ENCODE results near the gene CYP4V2. TPM values are rescaled to one million over a fixed set of nuclear protein-coding genes. Genes with fewer than 3 reads are reported as not detected.
"Not testable (repeated sequence)": the region's sequence is repeated elsewhere in the genome, so short reads cannot be mapped to it uniquely, and the experiment has no call there.

Gene CYP4V2
- total RNA-seq, 1 donor from 2014 or later = 13.3 TPM

GRCh38 chr4:186240848-186241491, 49.6 kb downstream of the CYP4V2 start:
- Mint-ChIP-seq H3K27me3 (ENCODE audit: low read depth) (no peaks in the 10 kb centered on the region), H3K4me3 (ENCODE audit: unreplicated experiment) (no peak overlapping the region), H3K9me3 (ENCODE audit: low read depth) (peaks cover 4% of the 10 kb centered on the region), H3K36me3 (ENCODE audit: low read depth) (peaks cover 5% of the 10 kb centered on the region), H3K27ac (ENCODE audit: unreplicated experiment) (no peak overlapping the region), H3K4me1 (ENCODE audit: low read depth) (no peaks in the 10 kb centered on the region)
- DNase-seq (ENCODE audit: low spot score) = no peak
- no peak for TF ChIP-seq CTCF (IDR thresholded peaks at IDR 0.05)

DNA sequence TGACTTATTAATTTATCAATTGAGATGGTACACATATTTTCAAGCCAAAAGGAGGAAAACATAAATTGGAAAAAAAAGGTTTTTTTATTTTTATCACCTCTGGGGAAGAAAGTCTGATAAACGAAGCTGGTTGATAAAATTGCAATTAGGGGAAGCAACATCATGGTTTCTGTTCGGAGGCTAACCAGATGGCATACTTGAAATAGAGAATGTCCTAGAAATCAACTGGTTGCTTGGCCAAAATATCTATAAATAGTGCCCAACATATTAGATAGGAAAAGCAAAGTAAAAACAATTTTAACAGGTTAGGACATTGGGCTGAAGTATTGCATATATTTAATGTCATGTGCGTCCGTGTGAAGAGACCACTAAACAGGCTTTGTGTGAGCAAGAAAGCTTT, 50.2 kb downstream of the CYP4V2 start:
- H3K9me3 Mint-ChIP-seq (ENCODE audit: low read depth) = peaks cover 10% of the 10 kb centered on the region
- no peaks in the 10 kb centered on the region for H3K27me3 Mint-ChIP-seq (ENCODE audit: low read depth)
- H3K4me1 Mint-ChIP-seq (ENCODE audit: low read depth) = no peaks in the 10 kb centered on the region
- H3K36me3 Mint-ChIP-seq (ENCODE audit: low read depth) = peaks cover 8% of the 10 kb centered on the region
- TF ChIP-seq CTCF (IDR thresholded peaks at IDR 0.05) = no peak
- H3K4me3 Mint-ChIP-seq (ENCODE audit: unreplicated experiment) = no peak overlapping the region
- no peak for DNase-seq (ENCODE audit: low spot score)
- H3K27ac Mint-ChIP-seq (ENCODE audit: unreplicated experiment) = no peak overlapping the region

DNA sequence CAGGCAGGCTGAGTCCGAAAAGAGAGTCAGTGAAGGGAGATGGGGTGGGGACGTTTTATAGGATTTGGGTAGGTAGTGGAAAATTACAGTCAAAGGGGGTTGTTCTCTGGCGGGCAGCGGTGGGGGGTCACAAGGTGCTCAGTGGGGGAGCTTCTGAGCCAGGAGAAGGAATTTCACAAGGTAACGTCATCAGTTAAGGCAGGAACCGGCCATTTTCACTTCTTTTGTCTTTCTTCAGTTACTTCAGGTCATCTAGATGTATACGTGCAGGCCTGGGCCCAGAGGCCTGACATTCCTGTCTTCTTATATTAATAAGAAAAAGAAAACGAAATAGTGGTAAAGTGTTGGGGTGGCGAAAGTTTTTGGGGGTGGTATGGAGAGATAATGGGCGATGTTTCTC, 50.7 kb downstream of the CYP4V2 start:
- not testable (repeated sequence) for H3K27me3 Mint-ChIP-seq (ENCODE audit: low read depth); H3K4me3 Mint-ChIP-seq (ENCODE audit: unreplicated experiment); H3K27ac Mint-ChIP-seq (ENCODE audit: unreplicated experiment); H3K36me3 Mint-ChIP-seq (ENCODE audit: low read depth); DNase-seq (ENCODE audit: low spot score); H3K4me1 Mint-ChIP-seq (ENCODE audit: low read depth)
- peaks cover 13% of the 10 kb centered on the region for H3K9me3 Mint-ChIP-seq (ENCODE audit: low read depth)

DNA sequence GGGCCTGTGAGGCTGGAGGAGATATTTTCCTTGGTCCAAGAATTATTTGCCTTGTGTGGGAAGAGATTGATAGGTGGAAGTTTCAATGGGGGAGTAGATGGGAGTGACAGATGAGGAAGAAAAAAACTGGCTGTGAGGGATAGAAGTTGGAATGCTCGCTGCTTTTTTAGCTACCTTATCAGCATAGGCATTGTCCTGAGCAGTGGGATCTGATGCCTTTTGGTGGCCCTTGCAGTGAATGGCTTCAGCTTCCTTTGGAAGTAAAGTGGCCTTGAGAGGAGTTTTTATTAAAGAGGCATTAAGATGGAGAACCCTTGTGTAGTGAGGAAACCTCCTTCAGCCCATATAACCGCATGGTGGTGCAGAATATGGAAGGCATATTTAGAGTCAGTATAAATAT, 52.0 kb downstream of the CYP4V2 start:
- no peaks in the 10 kb centered on the region for H3K27me3 Mint-ChIP-seq (ENCODE audit: low read depth)
- no peak overlapping the region for H3K27ac Mint-ChIP-seq (ENCODE audit: unreplicated experiment)
- DNase-seq (ENCODE audit: low spot score) = no peak
- H3K9me3 Mint-ChIP-seq (ENCODE audit: low read depth) = peaks cover 13% of the 10 kb centered on the region
- peaks cover 7% of the 10 kb centered on the region for H3K36me3 Mint-ChIP-seq (ENCODE audit: low read depth)
- no peak for TF ChIP-seq CTCF (IDR thresholded peaks at IDR 0.05)
- no peak overlapping the region for H3K4me3 Mint-ChIP-seq (ENCODE audit: unreplicated experiment)
- no peaks in the 10 kb centered on the region for H3K4me1 Mint-ChIP-seq (ENCODE audit: low read depth)

DNA sequence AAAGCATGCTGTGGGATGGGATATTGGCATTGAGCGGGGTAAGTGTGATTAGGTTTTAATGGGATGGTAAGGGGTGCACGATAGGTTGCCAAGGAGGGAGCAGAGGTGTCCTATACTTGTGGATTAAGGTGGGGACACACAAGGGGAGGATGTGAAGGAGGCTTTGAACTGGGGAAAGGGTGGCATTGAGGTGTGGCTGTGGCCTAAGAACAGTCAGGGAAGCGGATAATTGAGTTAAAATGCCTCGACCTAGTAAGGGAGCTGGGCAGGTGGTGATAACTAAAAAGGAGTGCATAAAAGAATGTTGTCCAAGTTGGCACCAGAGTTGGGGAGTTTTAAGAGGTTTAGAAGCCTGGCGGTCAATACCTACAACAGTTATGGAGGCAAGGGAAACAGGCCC, 53.5 kb downstream of the CYP4V2 start:
- peaks cover 10% of the 10 kb centered on the region for H3K9me3 Mint-ChIP-seq (ENCODE audit: low read depth)
- TF ChIP-seq CTCF (IDR thresholded peaks at IDR 0.05) = no peak
- no peak for DNase-seq (ENCODE audit: low spot score)
- H3K27me3 Mint-ChIP-seq (ENCODE audit: low read depth) = no peaks in the 10 kb centered on the region
- no peaks in the 10 kb centered on the region for H3K4me1 Mint-ChIP-seq (ENCODE audit: low read depth)
- H3K4me3 Mint-ChIP-seq (ENCODE audit: unreplicated experiment) = no peak overlapping the region
- no peak overlapping the region for H3K27ac Mint-ChIP-seq (ENCODE audit: unreplicated experiment)
- H3K36me3 Mint-ChIP-seq (ENCODE audit: low read depth) = peaks cover 6% of the 10 kb centered on the region

DNA sequence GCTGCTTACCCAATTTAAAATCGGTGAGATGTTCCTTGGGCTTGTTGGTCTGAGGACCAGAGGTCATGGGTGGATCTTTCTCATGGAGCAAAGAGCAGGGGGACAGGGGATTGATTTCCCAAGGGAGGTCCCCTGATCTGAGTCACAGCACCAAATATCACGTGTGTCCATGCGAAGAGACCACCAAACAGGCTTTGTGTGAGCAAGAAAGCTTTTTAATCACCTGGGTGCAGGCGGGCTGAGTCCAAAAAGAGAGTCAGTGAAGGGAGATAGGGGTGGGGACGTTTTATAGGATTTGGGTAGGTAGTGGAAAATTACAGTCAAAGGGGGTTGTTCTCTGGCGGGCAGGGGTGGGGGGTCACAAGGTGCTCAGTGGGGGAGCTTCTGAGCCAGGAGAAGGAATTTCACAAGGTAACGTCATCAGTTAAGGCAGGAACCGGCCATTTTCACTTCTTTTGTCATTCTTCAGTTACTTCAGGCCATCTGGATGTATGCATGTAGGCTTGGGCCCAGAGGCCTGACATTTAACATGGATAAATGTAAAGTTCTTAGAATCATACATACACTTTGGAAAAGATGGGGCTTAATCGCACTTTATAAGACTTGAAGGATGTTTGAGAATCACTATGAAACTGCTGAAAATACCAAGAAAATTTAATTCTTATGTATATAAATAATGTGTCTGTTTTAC, 55.8 kb downstream of the CYP4V2 start:
- H3K4me1 Mint-ChIP-seq (ENCODE audit: low read depth); H3K27ac Mint-ChIP-seq (ENCODE audit: unreplicated experiment); DNase-seq (ENCODE audit: low spot score); H3K27me3 Mint-ChIP-seq (ENCODE audit: low read depth); H3K9me3 Mint-ChIP-seq (ENCODE audit: low read depth); H3K36me3 Mint-ChIP-seq (ENCODE audit: low read depth); H3K4me3 Mint-ChIP-seq (ENCODE audit: unreplicated experiment): not testable (repeated sequence)
